ENCODE measurements around the gene CCIN. TPM values are rescaled to one million over a fixed set of nuclear protein-coding genes. Genes with fewer than 3 reads are reported as not detected.

CCIN gene
- total RNA-seq, 4 donors from 2014 or later, result not detected

GRCh38 chr9:36152741-36153438 is 16.3 kb upstream of the CCIN start:
- 81 to 82% methylated on average over 10 of the region's 10 CpGs for WGBS, 2 donors
- intact Hi-C loops (cut with DNase I; ENCODE audit: low total_unique reads), result no loop called here
- no peak for DNase-seq (ENCODE audit: low spot score in 2 of 2)
- H3K4me3 ChIP-seq (ENCODE audit: low read depth, poor library complexity, severe bottlenecking), result no peak overlapping the region
- no peak for TF ChIP-seq CTCF (IDR thresholded peaks at IDR 0.05)
- no peak for TF ChIP-seq POLR2A (IDR thresholded peaks at IDR 0.05)

- DNase-seq (ENCODE audit: low spot score in 2 of 2), result no peak
- intact Hi-C loops (cut with DNase I; ENCODE audit: low total_unique reads), result no loop called here
- TF ChIP-seq POLR2A (IDR thresholded peaks at IDR 0.05), result no peak
- TF ChIP-seq CTCF (IDR thresholded peaks at IDR 0.05), result no peak
- no peak overlapping the region for H3K4me3 ChIP-seq (ENCODE audit: low read depth, poor library complexity, severe bottlenecking)
- WGBS, 2 donors, result 64 to 68% methylated on average over 9 of the region's 9 CpGs
Measured at GRCh38 chr9:36153746-36154145, 15.4 kb upstream of the CCIN start.

GRCh38 chr9:36154331-36154952 is 14.7 kb upstream of the CCIN start:
- WGBS, 2 donors, result 25 to 38% methylated on average over 11 of the region's 11 CpGs
- no peak for TF ChIP-seq POLR2A (IDR thresholded peaks at IDR 0.05)
- TF ChIP-seq CTCF (IDR thresholded peaks at IDR 0.05), result no peak
- intact Hi-C loops (cut with DNase I; ENCODE audit: low total_unique reads), result no loop called here
- H3K4me3 ChIP-seq (ENCODE audit: low read depth, poor library complexity, severe bottlenecking), result no peak overlapping the region
- DNase-seq (ENCODE audit: low spot score in 2 of 2), result peak in 1 of 2 donors; percentile 87

GRCh38 chr9:36156116-36156515 is 13.1 kb upstream of the CCIN start:
- TF ChIP-seq POLR2A (IDR thresholded peaks at IDR 0.05) (no peak), CTCF (IDR thresholded peaks at IDR 0.05) (no peak)
- 97 to 98% methylated on average over 6 of the region's 6 CpGs for WGBS, 2 donors
- intact Hi-C loops (cut with DNase I; ENCODE audit: low total_unique reads), result no loop called here
- no peak for DNase-seq (ENCODE audit: low spot score in 2 of 2)
- H3K4me3 ChIP-seq (ENCODE audit: low read depth, poor library complexity, severe bottlenecking), result no peak overlapping the region

GRCh38 chr9:36158122-36158521 is 11.1 kb upstream of the CCIN start:
- DNase-seq (ENCODE audit: low spot score in 2 of 2), result no peak
- TF ChIP-seq CTCF (IDR thresholded peaks at IDR 0.05), result no peak
- TF ChIP-seq POLR2A (IDR thresholded peaks at IDR 0.05), result no peak

More at GRCh38 chr9:36158122-36158521, 11.1 kb upstream of the CCIN start:
- no peak overlapping the region for H3K4me3 ChIP-seq (ENCODE audit: low read depth, poor library complexity, severe bottlenecking)
- intact Hi-C loops (cut with DNase I; ENCODE audit: low total_unique reads), result no loop called here
- 45 to 63% methylated on average over 2 of the region's 2 CpGs for WGBS, 2 donors
